SK-N-SH treated with all-trans-retinoic acid at 6 μM for 48 hours (cell line): ENCODE results near the gene DPP10.

Experiments used
- ARNTL ChIP-seq: fragments of 450-650 bp; formaldehyde crosslinking; IDR thresholded peaks from 2 replicates; pipeline ENCODE4 v1.5.0; 2020; ENCODE audit warnings: low read depth, mild to moderate bottlenecking, moderate library complexity, borderline replicate concordance
- CREB5 ChIP-seq: fragments of 250-450 bp; sonication (Bioruptor Pico); IDR thresholded peaks from 2 replicates; pipeline ENCODE4 v1.5.1; 2020; ENCODE audit warnings: low read depth, mild to moderate bottlenecking, moderate library complexity
- ISL1 ChIP-seq: fragments of 250-450 bp; sonication (Bioruptor Pico); IDR thresholded peaks from 2 replicates; pipeline ENCODE4 v2.1.2; 2022; ENCODE audit warnings: mild to moderate bottlenecking, moderate library complexity
- PPARA ChIP-seq: fragments of 250-450 bp; sonication (Bioruptor Pico); IDR thresholded peaks from 2 replicates; pipeline ENCODE4 v1.5.0; 2020; ENCODE audit warnings: mild to moderate bottlenecking, borderline replicate concordance
- RARB ChIP-seq: fragments of 250-450 bp; sonication (Bioruptor Pico); IDR thresholded peaks from 2 replicates; pipeline ENCODE4 v1.8.0; 2021; ENCODE audit warnings: mild to moderate bottlenecking, moderate library complexity

- TF ChIP-seq RARB: no peak
- TF ChIP-seq ARNTL (CRISPR knock-in tag): no peak
- no peak for TF ChIP-seq ISL1
- TF ChIP-seq PPARA: no peak
- no peak for TF ChIP-seq CREB5
These were observed 1130.3 kb downstream of the DPP10 start for GRCh38 chr2:115572746-115573145.
